ENCODE results near the gene CHST11. TPM values are rescaled to one million over a fixed set of nuclear protein-coding genes. Genes with fewer than 3 reads are reported as not detected.

CHST11 gene
- total RNA-seq, 1 experiment from 2014 or later = 3.8 TPM

DNA sequence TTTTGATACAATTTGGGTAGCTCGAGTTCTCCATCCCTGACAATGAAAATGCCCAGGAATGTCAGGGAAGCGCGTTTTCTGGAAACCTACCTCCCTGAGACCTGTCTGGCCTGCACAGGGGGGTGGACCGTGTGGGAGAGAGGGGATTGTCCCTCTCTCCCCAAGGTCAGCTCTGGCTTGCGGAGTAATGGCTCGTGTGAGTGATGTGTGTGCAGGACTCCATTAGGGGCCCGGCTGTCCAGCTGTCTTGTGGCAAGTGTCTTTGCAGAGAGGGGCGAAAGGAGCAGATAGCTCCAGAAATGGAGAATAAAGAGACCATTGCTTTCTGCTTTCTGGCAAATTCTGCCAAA, 215.3 kb downstream of the CHST11 start:
- no peak for DNase-seq (ENCODE audit: low spot score)

DNA sequence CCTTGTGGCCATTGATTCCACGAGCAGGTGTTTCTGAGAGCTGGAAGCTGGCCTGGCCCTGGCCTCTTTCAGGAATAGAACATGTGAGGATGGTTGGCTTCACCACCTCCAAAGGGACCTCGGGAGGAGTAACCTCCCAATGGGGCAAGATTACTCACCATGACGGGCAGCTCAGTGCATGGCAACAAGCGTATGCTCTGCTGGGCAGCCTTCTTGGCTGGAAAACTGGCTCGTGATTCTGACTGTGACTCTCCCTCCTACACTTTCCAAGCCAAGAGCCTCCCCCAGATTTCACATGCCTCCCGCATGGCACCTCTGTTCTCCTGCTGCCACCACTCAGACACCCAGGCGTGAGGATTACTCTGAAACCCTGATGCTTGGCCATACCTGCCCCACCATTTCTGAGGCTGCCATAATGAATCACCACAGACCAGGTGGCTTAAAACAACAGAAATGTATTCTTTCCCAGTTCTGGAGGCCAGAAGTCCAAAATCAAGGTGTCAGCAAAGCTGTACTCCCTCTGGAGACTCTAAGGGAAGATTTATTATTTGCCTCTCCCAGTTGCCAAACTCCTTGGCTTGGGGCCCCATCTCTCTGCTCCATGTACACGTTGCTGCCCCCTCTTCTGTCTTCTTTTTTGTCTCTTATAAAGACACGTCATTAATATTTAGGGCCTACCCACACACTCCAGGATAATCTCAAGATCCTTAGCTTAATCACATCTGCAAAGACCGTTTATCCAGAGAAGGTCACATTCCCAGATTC, 215.9 kb downstream of the CHST11 start:
- no peak for DNase-seq (ENCODE audit: low spot score)

DNA sequence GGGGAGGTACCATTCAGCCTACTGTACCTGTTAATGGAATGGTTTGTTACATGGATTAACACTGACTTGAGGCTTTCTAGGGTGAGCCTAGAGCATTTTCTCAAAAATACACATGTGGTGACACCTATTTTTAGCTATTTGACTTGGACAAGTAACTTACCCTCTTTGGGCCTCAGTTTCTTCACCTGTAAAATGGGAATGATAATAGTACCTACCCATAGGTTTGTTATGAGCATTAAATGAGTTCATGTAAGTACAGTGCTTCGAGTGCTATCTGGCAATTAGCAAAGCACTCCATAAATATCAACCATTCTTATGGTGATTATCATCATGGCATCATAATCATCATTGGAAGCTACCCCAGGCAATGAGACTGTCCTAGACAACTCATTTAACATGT, 216.5 kb downstream of the CHST11 start:
- DNase-seq (ENCODE audit: low spot score) = no peak

GRCh38 chr12:104673696-104674482, 217.1 kb downstream of the CHST11 start:
- no peak for DNase-seq (ENCODE audit: low spot score)

GRCh38 chr12:104676636-104677035, 219.9 kb downstream of the CHST11 start:
- DNase-seq (ENCODE audit: low spot score) = no peak

DNA sequence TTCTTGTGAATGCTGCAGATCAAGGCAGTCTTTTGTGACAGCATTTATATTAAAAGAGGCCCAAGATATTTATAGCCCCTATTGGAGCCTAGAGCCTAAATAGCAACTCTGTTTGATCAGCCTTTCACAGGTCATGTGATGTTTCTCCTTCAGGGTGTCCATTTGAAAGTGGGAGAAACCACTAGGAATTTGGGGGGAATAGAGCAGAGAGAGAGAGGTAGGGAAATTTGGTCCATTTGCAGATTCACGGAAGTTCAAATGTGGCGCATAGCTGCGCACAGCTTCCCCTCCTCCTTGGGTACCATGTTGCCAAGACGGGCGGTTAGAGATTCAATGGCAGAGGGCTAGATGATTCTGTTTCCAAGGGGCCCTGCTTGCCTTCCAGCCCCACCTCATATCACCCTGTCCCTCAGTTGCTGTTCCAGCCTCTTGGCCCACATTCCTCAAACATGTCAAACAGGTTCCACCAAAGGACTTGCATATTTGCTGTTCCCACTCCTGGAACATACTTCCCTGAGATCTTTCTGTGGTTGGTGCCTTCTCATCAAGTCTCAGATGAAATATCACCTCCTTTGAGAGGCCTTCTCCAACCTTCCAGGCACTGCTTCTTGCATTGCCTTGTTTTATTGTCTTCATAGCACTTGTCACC, 220.8 kb downstream of the CHST11 start:
- DNase-seq (ENCODE audit: low spot score) = peak; percentile 84

DNA sequence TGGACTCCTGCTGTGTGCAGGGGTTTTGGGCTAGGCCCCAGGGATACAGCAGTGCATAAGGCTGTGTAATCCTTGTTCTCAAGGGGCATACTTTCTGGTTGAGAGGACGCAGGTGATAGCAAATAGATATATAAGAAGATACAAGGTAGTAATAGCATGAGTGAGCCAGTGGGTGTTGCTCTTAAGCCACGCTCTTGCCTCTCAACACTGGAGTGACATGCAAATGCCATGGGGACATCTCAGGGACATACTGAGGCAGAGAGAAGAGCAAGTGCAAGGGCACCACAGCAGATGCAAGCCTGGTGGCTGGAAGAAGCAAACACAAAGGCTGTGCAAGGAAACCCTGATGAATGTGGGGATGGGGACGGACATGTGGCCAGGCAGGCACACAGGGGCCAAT, 223.3 kb downstream of the CHST11 start:
- DNase-seq (ENCODE audit: low spot score) = peak; percentile 29

GRCh38 chr12:104680491-104680890, 223.7 kb downstream of the CHST11 start:
- DNase-seq (ENCODE audit: low spot score) = no peak

DNA sequence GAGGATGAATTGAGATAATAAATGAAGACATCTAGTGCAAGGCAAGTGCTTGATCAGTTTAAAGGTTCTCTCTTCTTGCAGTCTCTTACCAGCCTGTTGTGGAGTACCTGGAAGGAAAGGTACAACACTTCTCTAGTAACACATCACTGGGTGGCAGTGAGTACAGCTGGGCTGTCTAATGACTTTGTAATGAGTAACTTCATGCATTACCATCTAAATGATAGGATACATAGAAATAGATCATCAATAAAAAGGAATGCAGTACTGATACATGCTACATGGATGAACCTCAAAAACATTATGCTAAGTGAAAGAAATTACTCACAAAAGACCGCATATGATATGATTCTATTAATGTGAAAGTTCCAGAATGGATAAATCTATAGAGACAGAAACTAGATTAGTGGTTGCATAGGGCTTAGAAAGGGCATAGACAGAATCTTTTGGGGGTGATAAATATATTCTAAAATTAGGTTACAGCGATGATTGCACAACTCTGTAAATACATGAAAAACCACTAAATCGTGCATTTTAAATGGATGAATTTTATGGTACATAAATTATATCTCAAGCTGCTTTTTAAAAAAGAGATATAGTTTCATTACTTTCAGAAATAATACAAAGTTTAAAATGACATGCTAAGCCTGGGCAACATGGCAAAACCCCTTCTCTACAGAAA, 224.4 kb downstream of the CHST11 start:
- DNase-seq (ENCODE audit: low spot score) = no peak

DNA sequence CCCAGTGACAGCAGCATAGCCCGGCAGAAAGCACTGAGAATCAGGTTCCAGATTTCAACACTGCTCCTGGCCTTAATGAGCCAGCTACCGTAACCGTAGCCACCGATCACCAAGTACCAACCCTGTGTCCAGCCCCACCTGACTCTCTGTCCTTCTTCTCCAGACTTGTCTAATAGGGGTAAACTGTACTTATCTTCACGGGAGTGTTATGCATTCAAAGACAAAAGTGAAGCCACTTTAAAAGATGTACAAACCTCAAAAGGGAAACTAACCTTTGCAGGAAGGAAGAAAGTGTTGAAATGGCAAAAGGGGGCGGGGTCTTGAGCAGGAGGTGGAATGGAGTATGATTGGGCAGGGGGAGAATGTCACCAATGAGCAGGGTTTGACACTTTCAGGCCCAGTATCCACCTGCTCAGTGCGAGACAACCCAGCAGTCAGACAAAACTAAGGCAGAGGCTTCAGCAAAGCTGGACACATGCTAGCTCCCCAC, 226.1 kb downstream of the CHST11 start:
- no peak for DNase-seq (ENCODE audit: low spot score)

DNA sequence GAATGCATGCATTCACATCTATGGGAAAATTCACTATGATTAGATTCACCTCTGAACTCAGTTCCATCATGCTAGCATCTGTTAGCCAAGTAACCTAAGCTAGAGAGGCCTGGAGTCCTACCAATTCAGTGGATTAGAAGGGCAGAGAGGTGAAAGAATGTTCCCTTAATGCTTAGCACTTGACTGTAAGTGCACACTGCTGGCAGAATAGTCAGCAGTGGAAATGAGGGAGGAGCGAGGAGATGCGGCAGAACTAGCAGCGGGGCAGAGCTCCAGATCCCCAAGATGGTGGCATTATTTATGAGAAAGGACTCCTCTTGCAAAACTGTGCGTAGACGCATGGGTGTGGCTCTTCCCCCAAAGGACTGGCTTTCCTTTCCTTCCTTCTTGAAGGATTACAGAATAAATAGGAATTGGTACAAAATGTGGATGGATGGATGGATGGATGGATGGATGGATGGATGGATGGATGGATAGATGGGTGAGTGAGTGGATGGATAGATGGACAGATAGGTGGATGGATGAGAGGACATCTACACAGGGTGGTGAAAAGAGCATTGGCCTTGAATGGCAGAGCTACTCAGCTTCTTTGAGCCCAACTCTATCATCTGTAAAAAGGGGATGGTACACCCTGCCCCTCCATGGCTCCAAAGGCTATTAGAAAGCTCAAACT, 227.2 kb downstream of the CHST11 start:
- no peak for DNase-seq (ENCODE audit: low spot score)

DNA sequence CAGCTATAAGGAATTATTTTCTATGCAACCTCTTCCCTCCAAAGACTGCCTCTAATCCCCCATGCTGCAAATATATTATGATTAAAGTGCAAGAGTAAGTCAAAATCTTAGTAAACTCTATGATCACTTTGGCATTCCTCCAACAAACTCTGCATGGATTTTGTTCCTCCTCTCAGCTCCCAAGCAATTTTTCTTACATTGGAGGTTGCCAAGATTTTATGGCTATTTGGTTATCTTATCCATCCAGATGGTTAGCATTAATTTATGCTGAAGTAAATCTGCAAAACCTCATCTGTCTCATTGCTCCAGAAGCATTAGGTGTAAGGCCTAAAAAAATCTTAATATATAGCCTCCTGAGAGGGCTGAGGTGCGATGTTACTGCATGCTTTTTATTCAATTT, 228.1 kb downstream of the CHST11 start:
- DNase-seq (ENCODE audit: low spot score) = no peak

GRCh38 chr12:104685366-104685765, 228.6 kb downstream of the CHST11 start:
- DNase-seq (ENCODE audit: low spot score) = no peak

- DNase-seq (ENCODE audit: low spot score) = no peak
Measured at GRCh38 chr12:104686196-104686595, 229.4 kb downstream of the CHST11 start.

- no peak for DNase-seq (ENCODE audit: low spot score)
Measured at GRCh38 chr12:104687823-104688573, 231.2 kb downstream of the CHST11 start.

DNA sequence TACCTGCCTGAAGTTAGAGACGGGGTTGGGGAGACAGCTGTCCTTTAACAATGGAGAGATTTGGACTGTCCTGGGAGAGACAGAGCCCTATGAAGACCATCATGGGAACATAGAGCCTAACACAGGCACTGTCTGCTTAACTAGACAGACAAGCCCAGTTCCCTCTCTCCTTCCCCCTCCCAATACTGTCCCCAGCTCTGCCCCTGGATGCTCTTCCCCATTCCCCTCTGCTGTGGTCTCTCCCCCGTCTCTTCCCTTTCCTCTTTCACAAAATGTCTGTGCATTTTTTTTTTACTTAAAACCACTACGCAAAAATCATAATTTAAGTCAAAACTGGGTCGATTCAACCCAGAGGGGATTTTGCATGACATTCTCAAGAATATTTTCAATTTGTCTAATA, 232.9 kb downstream of the CHST11 start:
- no peak for DNase-seq (ENCODE audit: low spot score)

DNA sequence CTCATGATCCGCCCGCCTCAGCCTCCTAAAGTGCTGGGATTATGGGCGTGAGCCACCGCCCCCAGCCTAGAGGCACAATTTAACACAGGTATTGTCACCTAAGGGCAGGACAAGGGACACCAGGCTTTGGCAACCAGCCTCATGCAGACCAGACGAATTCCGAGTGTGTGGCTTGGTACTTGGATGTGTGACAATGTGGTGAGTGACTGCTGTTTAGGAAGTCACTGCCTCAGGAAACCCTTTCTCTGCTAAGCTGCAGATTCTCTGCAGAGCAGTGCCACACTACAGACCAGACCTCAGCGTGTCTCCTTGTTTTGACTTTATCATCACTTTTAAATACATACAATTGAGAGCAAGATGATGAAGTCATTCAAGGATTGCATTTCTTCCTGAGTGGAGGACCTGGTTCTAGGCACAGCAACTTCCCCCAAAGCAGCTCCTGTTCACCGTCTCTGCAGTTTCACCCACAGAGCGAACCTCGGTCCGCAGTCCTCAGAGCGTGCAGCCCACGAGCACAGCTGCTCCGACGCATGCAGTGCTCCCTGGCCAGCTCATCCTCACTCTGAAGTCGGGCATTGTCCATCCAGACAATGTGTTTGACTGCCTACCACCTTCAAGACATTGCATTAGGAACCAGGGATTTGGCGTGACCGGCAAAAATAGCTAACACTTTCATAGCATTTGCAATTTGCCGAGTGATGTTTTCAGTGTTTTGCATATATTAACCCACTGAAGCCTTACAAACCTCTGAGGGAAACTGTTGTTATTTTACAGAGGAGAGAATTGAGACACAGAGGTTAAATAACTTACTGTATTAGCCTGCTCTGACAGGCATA, 235.2 kb downstream of the CHST11 start:
- DNase-seq (ENCODE audit: low spot score) = no peak

- no peak for DNase-seq (ENCODE audit: low spot score)
Measured at GRCh38 chr12:104692557-104693218, 235.9 kb downstream of the CHST11 start.

DNA sequence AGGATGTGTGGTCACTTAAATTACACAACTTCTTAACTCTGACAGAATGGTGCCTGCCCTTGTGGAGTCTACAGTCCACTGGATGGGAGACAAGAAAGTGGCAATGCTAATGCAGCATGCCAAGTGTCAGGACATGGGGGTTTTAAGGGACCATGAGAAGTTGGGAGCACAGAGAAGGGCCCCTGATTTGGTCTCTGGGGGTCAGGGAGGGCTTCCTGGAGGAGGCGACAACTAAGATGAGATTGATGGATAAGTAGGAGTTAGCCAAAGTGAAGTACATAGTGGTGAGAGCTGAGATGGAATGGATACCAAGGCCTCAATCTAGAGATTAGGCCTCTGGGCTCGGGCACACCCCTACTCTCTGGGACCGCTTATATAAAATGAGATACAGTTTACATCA, 236.7 kb downstream of the CHST11 start:
- DNase-seq (ENCODE audit: low spot score) = no peak
